Loucy (cell line): ENCODE results near the gene CLCN7.

Source experiments
- H2AFZ ChIP-seq: fragments of 200-600 bp; sonication (generic); 2 replicates; pipeline ENCODE4 v1.6.0; 2016; ENCODE audit warnings: antibody characterized with exemption, mild to moderate bottlenecking, low read length, moderate library complexity
- H3F3A ChIP-seq: fragments of 200-600 bp; 2 replicates; pipeline ENCODE4 v1.6.0; 2016; ENCODE audit warnings: antibody characterized with exemption, low read depth, mild to moderate bottlenecking
- H3K27me3 ChIP-seq: fragments of 200-600 bp; sonication (generic); 2 replicates; pipeline ENCODE4 v1.6.1; 2014; ENCODE audit warnings: low read length, mild to moderate bottlenecking; ENCODE audit not compliant: insufficient read depth, poor library complexity, severe bottlenecking
- H3K36me3 ChIP-seq: fragments of 200-600 bp; sonication (generic); 2 replicates; pipeline ENCODE4 v1.6.1; 2016; ENCODE audit warnings: low read length; ENCODE audit not compliant: insufficient read depth
- H3K4me1 ChIP-seq: fragments of 200-600 bp; sonication (generic); 2 replicates; pipeline ENCODE4 v1.5.1; 2014; ENCODE audit warnings: low read length, mild to moderate bottlenecking; ENCODE audit not compliant: insufficient read depth, poor library complexity, severe bottlenecking
- H3K4me2 ChIP-seq: fragments of 200-600 bp; sonication (generic); 2 replicates; pipeline ENCODE4 v1.6.0; 2014; ENCODE audit warnings: antibody characterized with exemption, low read length, low read depth, mild to moderate bottlenecking; ENCODE audit not compliant: poor library complexity, severe bottlenecking
- H3K4me3 ChIP-seq: fragments of 200-600 bp; sonication (generic); 2 replicates; pipeline ENCODE4 v1.5.1; 2014; ENCODE audit warnings: low read length, mild to moderate bottlenecking, mixed read lengths; ENCODE audit not compliant: poor library complexity, severe bottlenecking
- H3K79me2 ChIP-seq: fragments of 200-600 bp; sonication (generic); 2 replicates; pipeline ENCODE4 v1.6.1; 2014; ENCODE audit warnings: low read length; ENCODE audit not compliant: insufficient read depth
- H3K9ac ChIP-seq: fragments of 200-600 bp; sonication (generic); 2 replicates; pipeline ENCODE4 v1.6.0; 2014; ENCODE audit warnings: mild to moderate bottlenecking, low read depth, low read length, moderate library complexity; ENCODE audit not compliant: poor library complexity, severe bottlenecking
- H3K9me2 ChIP-seq: fragments of 200-600 bp; sonication (generic); replicated peaks from 2 replicates; pipeline ENCODE4 v1.6.1; 2016; ENCODE audit warnings: low read depth, low read length, mixed read lengths
- H3K9me3 ChIP-seq: fragments of 200-600 bp; sonication (generic); 2 replicates; pipeline ENCODE4 v1.6.1; 2014; ENCODE audit warnings: mild to moderate bottlenecking, antibody characterized with exemption, low read length, low read depth; ENCODE audit not compliant: insufficient read depth
- H4K20me1 ChIP-seq: fragments of 200-600 bp; sonication (generic); 2 replicates; pipeline ENCODE4 v1.6.0; 2014; ENCODE audit warnings: antibody characterized with exemption, low read length, mild to moderate bottlenecking; ENCODE audit not compliant: insufficient read depth, poor library complexity, severe bottlenecking
- EZH2phosphoT487 ChIP-seq: fragments of 200-600 bp; IDR thresholded peaks from 2 replicates; pipeline ENCODE4 v1.6.1; 2018; ENCODE audit warnings: antibody characterized with exemption, mild to moderate bottlenecking, moderate library complexity, borderline replicate concordance
- TF ChIP-seq, protein P1 (sequence below): fragments of 200-600 bp; sonication (generic); conservative IDR thresholded peaks from 2 replicates; pipeline ENCODE4 v1.5.1; 2014; ENCODE audit warnings: mild to moderate bottlenecking, antibody characterized with exemption, low read length

CLCN7 gene

DNA sequence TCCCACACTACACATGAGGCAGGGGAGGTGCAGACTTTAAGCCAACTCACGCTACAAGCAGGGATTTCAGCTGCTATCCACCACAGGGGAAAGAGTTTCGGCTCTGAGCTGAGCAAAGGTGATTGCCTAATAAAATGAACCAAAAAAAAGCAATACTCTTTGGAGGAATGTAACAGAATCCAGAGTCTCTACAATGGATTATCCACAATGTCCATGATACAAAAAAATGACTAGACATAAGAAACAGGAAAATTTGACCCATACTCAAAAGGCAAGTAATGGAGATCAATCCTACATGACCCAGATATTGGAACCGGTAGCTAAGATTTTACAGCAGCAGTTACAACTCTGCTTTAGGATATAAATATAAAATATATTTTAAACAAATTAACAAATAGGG, 39.7 kb upstream of the CLCN7 start:
- H3K9me2 ChIP-seq = no peaks in the 10 kb centered on the region
- H3K27me3 ChIP-seq = no peaks in the 10 kb centered on the region
- H3K36me3 ChIP-seq = no peaks in the 10 kb centered on the region
- no peaks in the 10 kb centered on the region for H3K9me3 ChIP-seq
- no peaks in the 10 kb centered on the region for H3F3A ChIP-seq
- H3K4me2 ChIP-seq = no peak overlapping the region
- no peak overlapping the region for H3K4me3 ChIP-seq
- H3K9ac ChIP-seq = no peak overlapping the region
- H3K79me2 ChIP-seq = no peaks in the 10 kb centered on the region
- H3K4me1 ChIP-seq = no peaks in the 10 kb centered on the region
- no peak overlapping the region for H2AFZ ChIP-seq
- TF ChIP-seq, protein P1, sequence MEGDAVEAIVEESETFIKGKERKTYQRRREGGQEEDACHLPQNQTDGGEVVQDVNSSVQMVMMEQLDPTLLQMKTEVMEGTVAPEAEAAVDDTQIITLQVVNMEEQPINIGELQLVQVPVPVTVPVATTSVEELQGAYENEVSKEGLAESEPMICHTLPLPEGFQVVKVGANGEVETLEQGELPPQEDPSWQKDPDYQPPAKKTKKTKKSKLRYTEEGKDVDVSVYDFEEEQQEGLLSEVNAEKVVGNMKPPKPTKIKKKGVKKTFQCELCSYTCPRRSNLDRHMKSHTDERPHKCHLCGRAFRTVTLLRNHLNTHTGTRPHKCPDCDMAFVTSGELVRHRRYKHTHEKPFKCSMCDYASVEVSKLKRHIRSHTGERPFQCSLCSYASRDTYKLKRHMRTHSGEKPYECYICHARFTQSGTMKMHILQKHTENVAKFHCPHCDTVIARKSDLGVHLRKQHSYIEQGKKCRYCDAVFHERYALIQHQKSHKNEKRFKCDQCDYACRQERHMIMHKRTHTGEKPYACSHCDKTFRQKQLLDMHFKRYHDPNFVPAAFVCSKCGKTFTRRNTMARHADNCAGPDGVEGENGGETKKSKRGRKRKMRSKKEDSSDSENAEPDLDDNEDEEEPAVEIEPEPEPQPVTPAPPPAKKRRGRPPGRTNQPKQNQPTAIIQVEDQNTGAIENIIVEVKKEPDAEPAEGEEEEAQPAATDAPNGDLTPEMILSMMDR = no peak
- TF ChIP-seq EZH2phosphoT487 = no peak
- no peaks in the 10 kb centered on the region for H4K20me1 ChIP-seq

DNA sequence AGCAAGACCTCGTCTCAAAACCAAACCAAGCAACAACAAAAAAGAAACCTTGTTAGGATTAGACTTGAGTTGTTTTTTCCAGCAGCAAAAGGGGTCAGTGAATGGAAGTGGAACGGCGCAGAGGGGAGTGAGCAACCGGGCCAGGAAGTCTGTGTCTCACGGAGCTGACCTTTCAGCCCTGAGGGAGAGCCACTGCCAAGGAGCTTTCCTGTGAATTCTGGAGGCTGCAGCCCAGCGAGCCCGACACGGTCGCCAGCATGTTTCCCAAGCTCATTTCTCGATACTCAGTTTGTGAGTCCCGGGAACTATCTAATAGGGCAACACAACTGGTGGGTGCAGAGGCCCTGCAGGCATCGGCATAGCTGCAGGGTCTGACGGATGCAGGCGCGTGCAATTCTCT, 37.9 kb upstream of the CLCN7 start:
- TF ChIP-seq EZH2phosphoT487 = no peak
- TF ChIP-seq, protein P1 = no peak
- H3K36me3 ChIP-seq = no peaks in the 10 kb centered on the region

DNA sequence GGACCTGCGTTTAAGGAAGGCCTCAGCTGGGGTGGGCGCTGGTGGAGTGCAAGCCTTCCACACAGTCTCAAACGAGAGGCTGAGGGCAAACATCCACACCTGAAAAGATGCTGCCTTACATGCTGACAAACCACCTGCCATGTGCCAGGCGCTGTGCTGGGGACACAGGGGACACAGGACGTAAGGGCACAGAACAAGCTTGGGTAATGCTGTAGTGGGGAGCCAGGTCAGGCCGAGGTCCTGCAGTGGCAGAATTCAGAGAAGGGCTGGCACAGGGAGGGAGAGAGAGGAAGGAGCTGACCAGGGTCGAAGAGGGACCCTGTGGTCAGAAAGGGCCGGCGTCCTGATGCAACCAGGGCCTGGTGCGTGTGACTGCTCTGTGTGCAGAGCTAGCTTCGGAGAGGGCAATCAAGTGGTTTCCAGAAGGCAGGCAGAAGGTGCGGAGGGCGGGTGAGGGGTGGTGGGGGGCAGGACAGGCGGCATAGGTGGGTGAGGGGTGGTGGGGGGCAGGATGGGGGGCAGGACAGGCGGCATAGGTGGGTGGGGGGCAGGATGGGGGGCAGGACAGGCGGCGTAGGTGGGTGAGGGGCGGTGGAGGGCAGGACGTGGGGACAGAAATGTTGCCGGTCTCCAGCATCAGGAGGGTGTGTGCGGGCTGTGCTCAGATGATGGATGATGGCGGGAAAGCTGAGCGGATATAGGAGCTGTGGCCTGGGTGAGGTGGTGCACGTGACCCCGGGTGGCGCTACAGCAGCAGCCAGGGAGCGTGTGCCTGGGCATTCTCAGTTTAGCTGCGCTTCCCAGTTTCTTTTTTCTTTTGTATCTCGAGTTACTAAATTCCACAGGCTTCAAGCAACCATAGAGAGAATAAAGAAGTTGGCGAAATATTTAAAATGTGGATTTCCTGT, 37.1 kb upstream of the CLCN7 start:
- Histone ChIP-seq H3K9me2 (no peaks in the 10 kb centered on the region), H3K27me3 (no peaks in the 10 kb centered on the region), H2AFZ (no peak overlapping the region), H4K20me1 (no peaks in the 10 kb centered on the region), H3K36me3 (no peaks in the 10 kb centered on the region), H3K9ac (no peak overlapping the region), H3F3A (no peaks in the 10 kb centered on the region), H3K4me1 (no peaks in the 10 kb centered on the region), H3K4me3 (no peak overlapping the region), H3K9me3 (no peaks in the 10 kb centered on the region), H3K79me2 (no peaks in the 10 kb centered on the region), H3K4me2 (no peak overlapping the region)
- no peak for TF ChIP-seq EZH2phosphoT487
- TF ChIP-seq, protein P1 = no peak

More for the DNA sequence above, 37.9 kb upstream of the CLCN7 start:
- Histone ChIP-seq H3K4me1 (no peaks in the 10 kb centered on the region), H3K9me2 (no peaks in the 10 kb centered on the region), H2AFZ (no peak overlapping the region), H3K27me3 (no peaks in the 10 kb centered on the region), H3K4me3 (no peak overlapping the region), H3F3A (no peaks in the 10 kb centered on the region), H3K9me3 (no peaks in the 10 kb centered on the region), H3K4me2 (no peak overlapping the region), H3K9ac (no peak overlapping the region), H3K79me2 (no peaks in the 10 kb centered on the region), H4K20me1 (no peaks in the 10 kb centered on the region)
